KG1 (cell line): ENCODE measurements around the gene SENP3.

Source experiments
- DNase-seq: peaks from one replicate; lab custom pipeline; 2025; lab: John Stamatoyannopoulos, UW

SENP3 gene

GRCh38 chr17:7577327-7578199 lies 15.8 kb downstream of the SENP3 start:
- DNase-seq, result no peak

GRCh38 chr17:7579001-7579833 lies 17.5 kb downstream of the SENP3 start, which contains the start of gene CD68:
Gene CD68, plus strand, starts transcription at chr17:7579638. Its CDS starts 40 bp downstream, at chr17:7579678.
- peak; percentile 11 for DNase-seq

- no peak for DNase-seq
These were observed 18.3 kb downstream of the SENP3 start for GRCh38 chr17:7579834-7580603.

GRCh38 chr17:7580604-7581575 lies 19.2 kb downstream of the SENP3 start:
- DNase-seq, result no peak

GRCh38 chr17:7582396-7583252 lies 20.9 kb downstream of the SENP3 start:
- no peak for DNase-seq

GRCh38 chr17:7583253-7584109 lies 21.8 kb downstream of the SENP3 start, which contains the start of gene MPDU1:
Gene MPDU1, plus strand, starts transcription at chr17:7583852. Its CDS starts 11 bp downstream, at chr17:7583863.
- peak; percentile 64 for DNase-seq

GRCh38 chr17:7586673-7587419 lies 25.1 kb downstream of the SENP3 start:
- no peak for DNase-seq

GRCh38 chr17:7587420-7588151 lies 25.9 kb downstream of the SENP3 start:
- no peak for DNase-seq

GRCh38 chr17:7588553-7589203 lies 27.0 kb downstream of the SENP3 start:
- no peak for DNase-seq

- DNase-seq, result no peak
These were observed 27.6 kb downstream of the SENP3 start for GRCh38 chr17:7589204-7589868.

- no peak for DNase-seq
These were observed 28.4 kb downstream of the SENP3 start, which contains the start of gene SOX15 for GRCh38 chr17:7589891-7590691. Gene SOX15, minus strand, starts transcription at chr17:7590094. Its CDS starts 418 bp downstream, at chr17:7589676.

GRCh38 chr17:7590743-7591142 lies 29.0 kb downstream of the SENP3 start:
- DNase-seq, result no peak

- DNase-seq, result no peak
These were observed 29.9 kb downstream of the SENP3 start for GRCh38 chr17:7591596-7591995.

- DNase-seq, result no peak
These were observed 30.8 kb downstream of the SENP3 start for GRCh38 chr17:7592422-7593021.

GRCh38 chr17:7593296-7593695 lies 31.6 kb downstream of the SENP3 start:
- DNase-seq, result no peak
